Lung (tissue), 12 donors: ENCODE results near the gene SDK1. TPM values are rescaled to one million over a fixed set of nuclear protein-coding genes. Genes with fewer than 3 reads are reported as not detected.

Experiments used
- ATAC-seq: fragments of 200-7000 bp; cut with Tn5 transposase; one replicate; pipeline ENCODE4 v1.9.1; 2020; ENCODE audit warnings: moderate number of reproducible peaks; ENCODE audit not compliant: insufficient read depth, low FRiP score
- DNase-seq, 3 donors: peaks; one replicate each; pipeline ENCODE4 v3.0.0-alpha.2; 2013 to 2017
- H3K27ac ChIP-seq, 2 donors: one replicate each; pipeline ENCODE4 v1.5.1; 2013; ENCODE audit warnings: mild to moderate bottlenecking in 2 of 2, moderate library complexity in 2 of 2, control low read depth in 1 of 2, inconsistent platforms in 1 of 2, low read depth in 1 of 2, low read length in 1 of 2
- H3K27me3 ChIP-seq, 3 donors: one replicate each; pipeline ENCODE4 v1.5.1; 2013; ENCODE audit warnings: low read length in 2 of 3; ENCODE audit not compliant: control insufficient read depth in 3 of 3, insufficient read depth in 3 of 3
- H3K36me3 ChIP-seq, 4 donors: one replicate each; pipeline ENCODE4 v1.5.1; 2013; ENCODE audit warnings: low read length in 4 of 4, mild to moderate bottlenecking in 1 of 4, moderate library complexity in 1 of 4; ENCODE audit not compliant: control insufficient read depth in 4 of 4, insufficient read depth in 4 of 4
- H3K4me1 ChIP-seq, 5 donors: one replicate each; pipeline ENCODE4 v1.5.1; 2013; ENCODE audit warnings: low read length in 5 of 5, mild to moderate bottlenecking in 2 of 5, moderate library complexity in 1 of 5; ENCODE audit not compliant: control insufficient read depth in 5 of 5, insufficient read depth in 5 of 5
- H3K4me3 ChIP-seq: one replicate; pipeline ENCODE4 v1.5.1; 2013; ENCODE audit warnings: mild to moderate bottlenecking, control low read depth, moderate library complexity
- H3K9ac ChIP-seq, 2 donors: one replicate each; pipeline ENCODE4 v1.5.1; 2013; ENCODE audit warnings: low read length in 2 of 2, control low read depth in 1 of 2; ENCODE audit not compliant: insufficient read depth in 1 of 2
- H3K9me3 ChIP-seq, 4 donors: one replicate each; pipeline ENCODE4 v1.5.1; 2013; ENCODE audit warnings: low read length in 3 of 4, mild to moderate bottlenecking in 1 of 4, moderate library complexity in 1 of 4; ENCODE audit not compliant: control insufficient read depth in 4 of 4, insufficient read depth in 3 of 4
- WGBS, 2 donors: extraction: QIAGEN DNeasy Blood & Tissue Kit; methylation state at CpG; one replicate each; pipeline ENCODE4 v1.1.7; 2013; 5-methylcytosine and 5-hydroxymethylcytosine counted together
- polyA plus RNA-seq, 2 donors: library from polyadenylated mRNA; stranded (reverse); fragments of 200-250 nt; gene quantifications; one replicate each; pipeline ENCODE4 v1.2.1, GENCODE V29; 2013
- total RNA-seq, 2 donors: library from RNA; depleted of rRNA in 1 of 2; stranded (reverse); fragments of >200 nt in 1 of 2; gene quantifications; one replicate each; pipeline ENCODE4 v1.2.1, GENCODE V29; 2014 to 2021
- TF ChIP-seq, protein P1 (sequence below): IDR thresholded peaks from 2 replicates; pipeline ENCODE4 v1.5.1; 2012; ENCODE audit warnings: mild to moderate bottlenecking; ENCODE audit errors: control extremely low read depth, extremely low read depth
- donor health status: control.
- donor health status: control.
- donor health status: Bipolar disorder and iron deficiency.
- donor health status: healthy.
- donor health status: DM: yes; HTN: yes; CAD: no.

The SDK1 gene
- total and polyA plus RNA-seq, 4 donors, result 3.7 to 30.1 (median 12.7) TPM

GRCh38 chr7:4273566-4274230 is 972.6 kb downstream of the SDK1 start:
- Histone ChIP-seq H3K27me3 (no peaks in the 10 kb centered on the region), H3K4me1 (no peaks in the 10 kb centered on the region), H3K4me3 (no peak overlapping the region), H3K9me3 (peaks cover 0 to 8% (median 2%) of the 10 kb centered on the region in 4 donors), H3K9ac (no peak overlapping the region), H3K36me3 (no peaks in the 10 kb centered on the region), H3K27ac (no peak overlapping the region)
- ATAC-seq (no peak), DNase-seq (no peak)
- WGBS, 2 donors, result 81 to 85% methylated on average over 9 of the region's 9 CpGs
- TF ChIP-seq, protein P1, sequence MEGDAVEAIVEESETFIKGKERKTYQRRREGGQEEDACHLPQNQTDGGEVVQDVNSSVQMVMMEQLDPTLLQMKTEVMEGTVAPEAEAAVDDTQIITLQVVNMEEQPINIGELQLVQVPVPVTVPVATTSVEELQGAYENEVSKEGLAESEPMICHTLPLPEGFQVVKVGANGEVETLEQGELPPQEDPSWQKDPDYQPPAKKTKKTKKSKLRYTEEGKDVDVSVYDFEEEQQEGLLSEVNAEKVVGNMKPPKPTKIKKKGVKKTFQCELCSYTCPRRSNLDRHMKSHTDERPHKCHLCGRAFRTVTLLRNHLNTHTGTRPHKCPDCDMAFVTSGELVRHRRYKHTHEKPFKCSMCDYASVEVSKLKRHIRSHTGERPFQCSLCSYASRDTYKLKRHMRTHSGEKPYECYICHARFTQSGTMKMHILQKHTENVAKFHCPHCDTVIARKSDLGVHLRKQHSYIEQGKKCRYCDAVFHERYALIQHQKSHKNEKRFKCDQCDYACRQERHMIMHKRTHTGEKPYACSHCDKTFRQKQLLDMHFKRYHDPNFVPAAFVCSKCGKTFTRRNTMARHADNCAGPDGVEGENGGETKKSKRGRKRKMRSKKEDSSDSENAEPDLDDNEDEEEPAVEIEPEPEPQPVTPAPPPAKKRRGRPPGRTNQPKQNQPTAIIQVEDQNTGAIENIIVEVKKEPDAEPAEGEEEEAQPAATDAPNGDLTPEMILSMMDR, result no peak

GRCh38 chr7:4274286-4274685 is 973.2 kb downstream of the SDK1 start:
- H3K9me3 ChIP-seq, result peaks cover 0 to 8% (median 2%) of the 10 kb centered on the region in 4 donors
- DNase-seq (no peak), ATAC-seq (no peak)
- H3K27me3 ChIP-seq, result no peaks in the 10 kb centered on the region
- WGBS, 2 donors, result 58 to 73% methylated on average over 3 of the region's 3 CpGs
- no peak overlapping the region for H3K27ac ChIP-seq
- no peak overlapping the region for H3K9ac ChIP-seq
- no peaks in the 10 kb centered on the region for H3K4me1 ChIP-seq
- H3K36me3 ChIP-seq, result no peaks in the 10 kb centered on the region
- TF ChIP-seq, protein P1, result no peak
- no peak overlapping the region for H3K4me3 ChIP-seq

- TF ChIP-seq, protein P1, result no peak
- DNase-seq, result no peak
- H3K36me3 ChIP-seq, result no peaks in the 10 kb centered on the region
- H3K4me1 ChIP-seq, result no peaks in the 10 kb centered on the region
- H3K27ac ChIP-seq, result no peak overlapping the region
- H3K27me3 ChIP-seq, result no peaks in the 10 kb centered on the region
- peaks cover 0 to 5% (median 2%) of the 10 kb centered on the region in 4 donors for H3K9me3 ChIP-seq
- no peak for ATAC-seq
- H3K4me3 ChIP-seq, result no peak overlapping the region
- 75 to 89% methylated on average over 4 of the region's 4 CpGs for whole genome bisulfite sequencing, 2 donors
- H3K9ac ChIP-seq, result no peak overlapping the region
Measured at GRCh38 chr7:4277936-4278335, 976.9 kb downstream of the SDK1 start.

- no peak for ATAC-seq
- 77 to 79% methylated on average over 3 of the region's 3 CpGs for WGBS, 2 donors
- no peak for DNase-seq
- Histone ChIP-seq H3K9me3 (peaks cover 0 to 4% (median 1%) of the 10 kb centered on the region in 4 donors), H3K36me3 (no peaks in the 10 kb centered on the region), H3K27ac (no peak overlapping the region), H3K27me3 (no peaks in the 10 kb centered on the region), H3K9ac (no peak overlapping the region), H3K4me1 (no peaks in the 10 kb centered on the region), H3K4me3 (no peak overlapping the region)
- TF ChIP-seq, protein P1, result no peak
Measured at GRCh38 chr7:4279216-4279615, 978.2 kb downstream of the SDK1 start.
